HG02678 (cell line): ENCODE results near the gene PTPRB.

Experiments used
- ATAC-seq: cut with Tn5 transposase; IDR thresholded peaks from one replicate; pipeline ENCODE4 v1.9.1; 2021; ENCODE audit warnings: mild to moderate bottlenecking, moderate library complexity; ENCODE audit not compliant: unreplicated experiment

The PTPRB gene

GRCh38 chr12:70637303-70638085 lies at the start of gene PTPRB:
Gene PTPRB, minus strand, starts transcription at chr12:70637429. Its CDS starts 34 bp downstream, at chr12:70637395.
- ATAC-seq, result no peak

DNA sequence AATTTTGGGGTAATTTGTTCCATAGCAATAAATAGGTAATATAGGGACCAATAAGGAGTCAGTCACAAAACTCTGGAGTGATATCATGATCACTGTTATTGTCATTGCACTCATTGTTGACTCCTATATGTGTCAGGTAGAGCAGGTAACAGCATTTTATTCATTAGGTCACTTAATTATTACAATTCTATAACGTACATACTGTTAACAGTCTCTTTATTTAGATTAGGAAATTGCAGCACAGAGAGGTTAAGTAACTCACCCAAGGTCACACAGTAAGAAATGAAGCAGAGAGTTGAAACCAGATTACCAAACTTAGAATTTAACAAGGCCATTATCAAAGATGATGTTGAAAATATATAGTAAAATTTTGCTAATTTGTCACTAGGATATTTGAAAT lies 49.7 kb upstream of the PTPRB start:
- ATAC-seq, result no peak

GRCh38 chr12:70686299-70686698 lies 49.1 kb upstream of the PTPRB start:
- ATAC-seq, result no peak

GRCh38 chr12:70683976-70684375 lies 46.7 kb upstream of the PTPRB start:
- no peak for ATAC-seq

GRCh38 chr12:70671698-70672097 lies 34.5 kb upstream of the PTPRB start:
- ATAC-seq, result no peak

GRCh38 chr12:70670948-70671347 lies 33.7 kb upstream of the PTPRB start:
- ATAC-seq, result no peak

- no peak for ATAC-seq
Measured at GRCh38 chr12:70667253-70667652, 30.0 kb upstream of the PTPRB start.

DNA sequence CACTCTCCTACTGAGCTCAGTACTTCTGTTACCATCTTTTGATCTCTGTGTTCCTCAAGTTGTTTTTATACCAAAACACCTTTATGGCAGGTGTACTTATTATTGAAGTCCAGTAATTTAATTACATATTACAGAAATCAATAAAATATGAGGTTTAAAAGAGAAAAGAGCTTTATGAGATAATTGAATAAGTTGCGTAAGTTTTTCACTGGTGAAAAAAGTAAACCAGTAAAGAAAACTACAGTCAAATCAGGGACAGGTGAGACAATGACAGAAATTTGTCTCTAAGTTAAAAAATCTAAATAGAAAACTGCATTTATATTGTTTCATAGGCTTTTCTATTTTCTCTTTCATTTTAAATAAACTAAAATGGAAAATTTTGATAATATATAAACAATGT lies 29.1 kb upstream of the PTPRB start:
- no peak for ATAC-seq

DNA sequence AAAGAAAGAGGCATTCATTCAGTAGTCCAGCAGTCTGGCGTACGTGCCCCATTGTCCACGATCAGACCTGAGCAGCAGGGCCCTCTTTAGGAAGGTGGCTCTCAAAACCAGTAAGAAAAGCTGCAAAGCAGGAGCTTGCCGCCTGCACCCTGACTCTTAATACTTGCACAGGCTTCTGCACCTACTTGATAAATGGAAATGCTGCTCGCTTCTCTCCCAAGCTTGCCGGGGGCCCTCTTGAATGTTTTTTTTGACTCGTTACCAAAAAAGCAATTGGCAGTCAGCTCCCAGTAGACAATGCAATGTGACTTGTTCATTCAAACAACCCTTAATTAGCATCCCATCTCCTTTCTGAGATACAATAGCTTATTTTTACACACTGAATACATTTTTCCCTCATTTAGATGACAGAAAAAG lies 27.2 kb upstream of the PTPRB start:
- no peak for ATAC-seq

GRCh38 chr12:70663838-70664237 lies 26.6 kb upstream of the PTPRB start:
- ATAC-seq, result no peak

- ATAC-seq, result no peak
Measured at GRCh38 chr12:70661466-70662161, 24.4 kb upstream of the PTPRB start.

GRCh38 chr12:70660620-70661219 lies 23.5 kb upstream of the PTPRB start:
- ATAC-seq, result no peak

DNA sequence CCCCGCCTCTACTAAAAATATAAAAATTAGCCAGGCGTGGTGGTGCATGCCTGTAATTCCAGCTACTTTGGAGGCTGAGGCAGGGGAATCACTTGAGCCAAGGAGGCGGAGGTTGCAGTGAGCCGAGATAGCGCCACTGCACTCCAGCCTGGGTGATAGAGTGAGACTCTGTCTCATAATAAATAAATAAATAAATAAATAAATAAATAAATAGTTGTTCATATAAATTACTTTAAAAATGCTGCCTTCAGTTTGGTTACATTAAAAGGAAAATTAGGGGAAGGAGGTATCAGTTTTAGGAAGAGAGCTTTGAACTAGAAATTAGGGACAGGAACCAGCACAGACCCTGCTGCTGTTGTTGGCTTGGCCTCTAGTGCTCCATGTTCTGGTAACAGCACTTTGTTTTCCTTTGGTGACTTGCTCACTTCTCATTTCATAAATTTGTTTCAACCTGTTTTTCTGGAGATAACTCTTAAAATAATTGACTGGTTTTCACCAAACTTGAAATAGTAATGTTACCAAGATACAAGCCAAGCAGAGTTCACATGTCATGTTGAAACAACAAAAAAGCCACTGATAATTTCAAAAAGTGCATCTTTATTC lies 22.9 kb upstream of the PTPRB start:
- ATAC-seq, result no peak

DNA sequence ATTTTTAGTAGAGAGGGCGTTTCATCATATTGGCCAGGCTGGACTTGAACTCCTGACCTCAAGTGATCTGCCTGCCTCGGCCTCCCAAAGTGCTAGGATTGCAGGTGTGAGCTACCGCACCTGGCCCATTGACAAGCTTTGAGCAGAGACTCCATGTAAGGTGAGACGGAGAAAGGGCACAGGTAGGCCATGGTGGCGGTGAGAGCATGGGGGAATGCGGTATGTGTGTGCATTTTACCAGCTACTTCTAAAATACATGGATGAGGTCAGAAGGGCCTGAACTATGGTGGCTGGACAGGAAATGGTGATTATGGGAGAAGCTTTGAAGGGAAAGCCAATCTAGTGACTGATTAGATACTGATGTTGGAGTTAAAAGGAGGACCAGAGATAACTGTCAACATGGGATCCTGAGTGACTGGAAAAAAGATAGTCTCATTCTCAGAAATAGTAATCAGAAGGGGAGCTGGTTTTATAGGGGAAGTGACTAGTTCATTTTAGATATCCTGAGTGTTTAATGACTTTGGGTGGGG lies 21.9 kb upstream of the PTPRB start:
- no peak for ATAC-seq

GRCh38 chr12:70657616-70658286 lies 20.5 kb upstream of the PTPRB start:
- no peak for ATAC-seq

DNA sequence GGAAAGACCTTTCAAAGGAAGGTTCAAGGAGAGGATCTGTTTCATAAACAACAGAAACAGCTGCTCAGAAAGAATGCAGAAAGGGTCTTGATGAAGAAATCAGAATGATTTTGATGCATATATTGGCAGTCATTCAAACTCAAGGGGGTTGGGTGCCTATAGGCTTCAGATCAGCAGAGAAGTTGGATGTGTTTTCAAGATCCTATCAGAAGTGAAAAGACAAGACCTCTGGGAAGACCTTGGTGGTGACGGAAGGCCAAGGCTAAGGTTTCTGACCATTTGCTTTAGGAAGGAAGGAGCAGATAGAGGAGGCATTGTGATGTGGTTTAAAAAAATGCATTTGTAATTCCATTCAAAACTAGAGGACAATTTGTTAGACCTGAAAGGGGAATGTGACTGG lies 15.2 kb upstream of the PTPRB start:
- no peak for ATAC-seq

DNA sequence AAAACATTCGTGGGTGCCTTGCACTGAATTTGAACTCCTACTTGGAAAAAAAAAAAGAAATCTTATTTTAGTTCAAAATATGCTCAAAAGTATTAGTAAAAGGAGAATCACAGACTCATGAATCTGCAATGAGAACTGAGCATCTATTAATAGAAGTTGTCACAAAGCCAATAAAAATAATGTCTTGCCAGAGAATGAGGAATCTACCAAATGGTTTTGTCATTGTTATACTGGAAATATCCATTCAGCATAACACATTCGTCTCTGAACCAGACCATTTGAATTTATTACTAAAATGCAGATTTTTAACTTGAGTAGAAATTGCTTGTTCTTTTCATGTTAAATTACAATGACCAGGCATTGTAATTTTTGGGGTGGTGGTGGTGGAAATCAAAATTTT lies 11.6 kb upstream of the PTPRB start:
- ATAC-seq, result no peak

DNA sequence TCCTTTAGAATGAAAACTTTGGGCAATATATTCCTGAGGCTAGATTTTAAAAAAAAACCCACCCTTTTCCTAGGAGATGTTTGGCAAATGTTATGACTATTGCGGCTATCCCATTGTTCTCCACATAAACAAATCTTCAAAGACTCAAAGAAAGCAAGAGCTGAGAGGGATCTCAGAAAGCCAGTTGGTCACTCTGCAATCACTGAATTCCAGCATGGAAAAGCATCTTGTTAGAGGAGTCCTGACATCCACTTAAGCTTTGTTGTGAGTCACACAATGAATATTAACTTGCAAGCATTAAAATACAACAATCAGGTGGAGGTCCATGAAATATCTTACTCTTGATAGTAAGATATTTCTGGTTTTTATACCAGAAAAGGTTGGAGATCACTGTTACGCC lies 11.0 kb upstream of the PTPRB start:
- no peak for ATAC-seq

DNA sequence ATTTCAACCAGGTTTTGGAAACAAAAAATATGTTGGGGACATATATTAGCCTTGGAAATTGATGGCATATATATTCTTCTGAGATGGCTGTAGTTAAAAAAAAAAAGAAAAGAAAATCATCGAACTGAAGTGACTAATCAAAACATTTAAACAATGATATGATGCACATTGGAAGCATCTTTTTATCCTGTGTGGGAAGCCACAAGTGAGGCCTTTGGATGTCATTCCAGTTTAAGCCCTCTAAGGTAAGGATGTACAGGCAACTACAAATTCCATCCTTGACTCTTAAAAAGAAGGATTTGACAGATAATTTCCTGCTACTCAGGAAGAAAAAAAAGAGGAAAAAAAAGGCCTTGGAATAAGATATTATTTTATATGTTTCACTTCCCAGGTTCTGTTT lies 9.6 kb upstream of the PTPRB start:
- ATAC-seq, result no peak

- peak; percentile 80 for ATAC-seq
Measured at GRCh38 chr12:70645494-70646317, 8.5 kb upstream of the PTPRB start.
